Activated CD8-positive, alpha-beta memory T cell treated with anti-CD3 and anti-CD28 coated beads for 1 hour (primary cell): Measurements from ENCODE around the gene SFT2D1.
"Not testable (repeated sequence)": the region's sequence is repeated elsewhere in the genome, so short reads cannot be mapped to it uniquely, and the experiment has no call there.

Experiments
- DNase-seq, 2 donors: peaks; one replicate each; pipeline ENCODE4 v3.0.0-alpha.2; 2020; ENCODE audit warnings: low read depth in 1 of 2; ENCODE audit errors: extremely low read depth in 1 of 2

SFT2D1 gene

DNA sequence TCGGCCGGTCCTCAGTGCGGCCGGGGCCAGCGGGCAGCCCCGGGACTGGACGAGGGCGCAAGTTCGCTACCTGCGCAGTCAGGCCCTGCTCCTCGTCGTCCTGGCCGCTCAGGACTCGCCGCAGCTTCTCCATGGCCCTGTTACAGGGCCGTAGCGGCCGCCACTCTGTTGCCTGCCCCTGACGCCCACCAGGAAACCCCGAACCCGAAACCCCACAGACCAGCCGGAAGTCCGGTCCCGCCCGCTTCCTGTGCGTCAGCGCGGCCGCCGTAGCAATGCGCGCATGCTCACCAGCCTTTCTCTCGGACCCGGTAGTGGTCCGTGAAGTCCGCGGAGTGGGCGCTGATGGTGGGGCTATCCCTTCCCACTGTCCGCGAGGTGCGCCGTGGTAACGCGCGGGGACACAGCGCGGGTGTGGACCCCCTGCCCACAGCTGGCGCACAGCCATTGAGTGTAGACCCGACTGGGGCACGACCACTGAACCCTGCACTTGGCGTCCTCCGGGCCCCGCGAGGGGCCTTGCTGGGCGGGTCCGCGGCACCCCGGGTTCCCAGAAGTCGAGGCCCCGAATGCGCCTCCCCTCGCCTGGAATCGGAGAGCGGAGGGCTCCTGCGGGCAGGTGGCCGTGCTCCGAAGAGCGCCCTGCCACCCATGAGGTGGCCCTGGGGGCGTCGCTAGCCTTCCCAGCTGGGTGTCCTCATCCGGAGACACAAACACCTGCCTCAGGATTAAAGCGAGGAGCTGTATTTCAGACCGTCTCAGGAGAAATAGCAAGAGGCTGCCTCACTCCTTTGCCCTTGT, at the start of gene SFT2D1:
Gene SFT2D1, minus strand, starts transcription at position 197 of the 801 bp plus-strand sequence. Its CDS starts 64 bp downstream, at position 133.
- DNase-seq = peak; percentile 31 to 68

GRCh38 chr6:166389119-166389518, 46.8 kb upstream of the SFT2D1 start:
- DNase-seq = no peak

DNA sequence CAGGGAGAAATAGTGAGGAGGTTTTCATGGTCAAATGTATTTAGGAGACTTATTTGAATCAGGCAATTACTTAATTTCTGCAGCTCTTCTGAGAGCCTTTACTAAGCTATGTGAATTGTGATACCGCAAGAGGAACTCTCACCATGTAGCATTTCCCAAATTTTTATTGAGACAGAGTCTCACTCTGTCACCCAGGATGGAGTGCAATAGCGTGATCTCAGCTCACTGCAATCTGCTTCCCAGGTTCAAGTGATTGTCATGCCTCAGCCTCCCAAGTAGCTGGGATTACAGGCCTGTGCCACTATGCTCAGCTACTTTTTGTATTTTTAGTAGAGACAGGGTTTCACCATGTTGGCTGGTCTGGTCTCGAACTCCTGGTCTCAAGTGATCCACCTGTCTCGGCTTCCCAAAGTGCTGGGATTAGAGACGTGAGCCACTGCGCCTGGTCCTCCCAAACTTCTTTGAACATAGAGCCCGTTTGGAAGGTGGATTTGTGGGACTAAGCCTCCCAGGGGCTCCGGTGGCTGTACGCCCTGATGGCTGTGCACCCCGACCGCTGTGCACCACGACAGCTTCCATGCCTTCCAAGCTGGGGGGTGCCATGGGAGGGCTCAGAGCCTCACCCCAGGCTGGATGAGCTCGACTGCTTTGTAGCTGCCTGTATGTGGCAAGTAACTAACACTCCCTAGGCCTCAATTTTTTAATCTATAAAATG, 46.1 kb upstream of the SFT2D1 start:
- DNase-seq = no peak

GRCh38 chr6:166387642-166388289, 45.4 kb upstream of the SFT2D1 start:
- no peak for DNase-seq

DNA sequence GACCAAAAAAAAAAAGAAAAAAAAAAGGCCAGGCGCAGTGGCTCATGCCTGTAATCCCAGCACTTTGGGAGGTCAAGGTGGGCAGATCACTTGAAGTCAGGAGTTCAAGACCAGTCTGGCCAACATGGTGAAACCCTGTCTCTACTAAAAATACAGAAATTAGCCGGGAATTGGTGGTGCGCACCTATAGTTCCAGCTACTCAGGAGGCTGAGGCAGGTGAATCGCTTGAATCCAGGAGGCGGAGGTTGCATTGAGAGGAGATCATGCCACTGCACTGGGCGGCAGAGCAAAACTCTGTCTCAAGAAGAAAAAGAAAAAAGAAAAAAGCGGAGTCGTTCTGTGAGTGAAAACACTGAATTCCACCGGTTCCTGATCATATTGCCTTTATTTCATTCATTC, 44.8 kb upstream of the SFT2D1 start:
- DNase-seq = not testable (repeated sequence)

- DNase-seq = no peak
These were observed 43.8 kb upstream of the SFT2D1 start for GRCh38 chr6:166386111-166386510.

GRCh38 chr6:166383802-166384363, 41.5 kb upstream of the SFT2D1 start:
- not testable (repeated sequence) for DNase-seq

GRCh38 chr6:166382933-166383801, 40.8 kb upstream of the SFT2D1 start, which contains the start of gene MPC1:
Gene MPC1 (minus strand): TSS chr6:166382940. CDS start chr6:166382876, 64 bp downstream.
- DNase-seq = peak; percentile 72 to 90

DNA sequence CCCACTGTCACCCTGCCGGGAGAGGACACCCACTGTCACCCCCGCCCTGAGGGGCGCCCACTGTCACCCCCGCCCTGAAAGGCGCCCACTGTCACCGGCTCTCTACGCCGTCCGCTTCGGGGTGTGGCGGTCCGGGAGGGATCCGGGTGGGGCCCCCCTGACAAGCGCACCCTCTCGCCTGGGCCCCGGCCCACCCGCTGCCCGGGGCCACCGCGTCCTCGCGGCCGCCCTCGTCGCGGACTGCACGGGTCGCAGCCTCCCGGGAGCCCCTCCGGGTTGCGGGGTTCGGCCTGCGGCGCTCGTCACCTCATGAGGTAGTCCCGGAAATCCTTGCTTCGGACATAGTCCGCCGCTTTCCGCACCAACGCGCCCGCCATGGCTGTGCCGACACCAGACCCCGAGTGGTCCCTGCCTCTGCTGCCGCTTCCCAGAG, 40.2 kb upstream of the SFT2D1 start:
- DNase-seq = peak in 1 of 2 donors; percentile 5

GRCh38 chr6:166381733-166382499, 39.6 kb upstream of the SFT2D1 start:
- peak in 1 of 2 donors; percentile 51 for DNase-seq

DNA sequence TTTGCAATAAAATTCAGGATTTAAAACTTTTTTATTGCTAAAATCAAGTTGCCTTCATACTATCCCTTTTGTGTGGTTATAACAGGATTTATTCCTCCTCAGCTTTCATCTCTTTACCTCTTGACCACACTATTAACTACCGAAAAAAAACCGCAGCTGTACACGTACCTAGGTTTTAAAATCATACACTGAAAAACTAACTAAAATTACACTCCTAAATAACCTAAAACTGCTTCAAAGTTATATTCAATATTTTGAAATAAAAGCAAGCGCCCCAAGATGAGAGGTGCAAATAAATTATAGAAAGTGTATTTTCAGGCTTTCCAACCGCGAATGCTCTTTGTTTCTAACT, 39.0 kb upstream of the SFT2D1 start:
- no peak for DNase-seq

DNA sequence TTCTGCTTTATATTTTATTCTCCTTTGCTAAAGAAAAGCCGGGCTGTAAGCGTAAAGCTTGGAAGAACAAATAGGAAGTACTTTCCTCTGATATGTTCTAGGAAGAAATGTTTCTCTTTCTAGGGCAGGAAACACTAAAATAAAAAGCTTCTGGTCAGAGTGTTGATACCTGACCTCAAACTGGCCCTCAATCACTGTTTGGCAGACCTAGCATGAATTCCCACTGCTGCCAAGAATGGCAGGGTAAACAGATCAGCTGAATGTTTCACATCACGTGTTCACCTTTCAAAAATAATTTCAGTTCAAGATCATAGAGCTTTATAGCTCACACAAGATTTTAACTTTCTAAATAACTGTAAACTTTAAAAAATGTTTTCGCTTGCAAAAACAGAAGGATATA, 37.5 kb upstream of the SFT2D1 start:
- DNase-seq = no peak

DNA sequence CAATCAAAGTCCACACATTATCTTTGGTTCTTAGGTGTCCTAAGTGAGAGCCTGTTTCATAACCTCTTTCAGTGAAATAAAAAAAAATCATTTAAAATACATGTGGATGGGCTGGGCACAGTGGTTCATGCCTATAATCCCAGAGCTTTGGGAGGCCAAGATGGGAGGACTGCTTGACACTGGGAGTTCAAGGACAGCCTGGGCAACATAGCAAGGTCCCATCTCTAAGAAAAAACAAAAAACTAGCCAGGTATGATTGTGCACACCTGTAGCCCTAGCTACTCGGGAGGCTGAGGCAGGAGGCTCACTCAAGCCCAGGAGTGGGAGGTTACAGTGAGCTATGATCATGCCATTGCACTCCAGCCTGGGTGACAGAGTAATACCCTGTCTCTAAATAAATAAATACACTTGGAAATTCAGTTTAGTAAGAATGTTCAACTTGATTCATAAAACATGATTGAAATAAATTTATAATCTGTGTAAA, 36.8 kb upstream of the SFT2D1 start:
- DNase-seq = no peak

DNA sequence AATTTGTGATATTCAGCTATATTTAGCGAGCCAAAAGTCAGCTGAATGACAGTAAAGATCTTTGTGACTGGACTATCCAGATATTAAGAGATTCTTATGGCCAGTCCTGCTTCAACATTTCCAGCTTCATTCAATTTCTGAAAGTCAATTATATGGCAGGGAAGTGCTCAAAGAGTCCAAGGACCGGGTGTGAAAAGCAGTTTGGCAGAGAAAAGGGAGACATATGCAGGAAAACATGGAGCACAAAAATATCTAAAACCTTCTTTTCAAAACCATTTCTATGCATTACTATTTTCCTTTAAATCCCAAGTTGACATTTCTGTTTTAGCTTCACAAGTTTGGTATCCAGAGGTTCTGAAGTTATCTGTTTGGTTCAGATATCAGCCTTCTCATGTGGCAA, 35.4 kb upstream of the SFT2D1 start:
- no peak for DNase-seq

DNA sequence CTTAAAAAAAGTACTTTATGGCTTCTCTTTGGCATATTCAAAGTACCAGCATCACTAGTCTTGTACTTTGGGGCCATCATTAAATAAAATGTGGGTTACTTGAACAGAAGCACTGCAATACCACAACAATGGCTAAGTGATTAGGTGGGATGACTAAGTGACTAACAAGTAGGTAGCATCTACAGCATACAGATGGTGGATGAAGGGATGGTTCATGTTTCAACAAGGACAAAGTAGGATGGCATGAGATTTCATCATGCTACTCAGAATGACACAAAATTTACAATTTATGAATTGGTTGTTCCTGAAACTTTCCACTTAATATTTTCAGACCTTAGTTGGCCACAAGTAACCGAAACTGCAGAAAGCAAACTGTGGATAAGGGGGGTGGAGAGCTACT, 32.7 kb upstream of the SFT2D1 start:
- DNase-seq = no peak

GRCh38 chr6:166370489-166370888, 28.1 kb upstream of the SFT2D1 start:
- no peak for DNase-seq

- DNase-seq = no peak
These were observed 27.4 kb upstream of the SFT2D1 start for GRCh38 chr6:166369782-166370181.

- DNase-seq = no peak
These were observed 24.6 kb upstream of the SFT2D1 start for GRCh38 chr6:166366921-166367320.

GRCh38 chr6:166365806-166366205, 23.5 kb upstream of the SFT2D1 start:
- DNase-seq = no peak
